ENCODE measurements around the gene MEI1.

- TF ChIP-seq, protein P1, sequence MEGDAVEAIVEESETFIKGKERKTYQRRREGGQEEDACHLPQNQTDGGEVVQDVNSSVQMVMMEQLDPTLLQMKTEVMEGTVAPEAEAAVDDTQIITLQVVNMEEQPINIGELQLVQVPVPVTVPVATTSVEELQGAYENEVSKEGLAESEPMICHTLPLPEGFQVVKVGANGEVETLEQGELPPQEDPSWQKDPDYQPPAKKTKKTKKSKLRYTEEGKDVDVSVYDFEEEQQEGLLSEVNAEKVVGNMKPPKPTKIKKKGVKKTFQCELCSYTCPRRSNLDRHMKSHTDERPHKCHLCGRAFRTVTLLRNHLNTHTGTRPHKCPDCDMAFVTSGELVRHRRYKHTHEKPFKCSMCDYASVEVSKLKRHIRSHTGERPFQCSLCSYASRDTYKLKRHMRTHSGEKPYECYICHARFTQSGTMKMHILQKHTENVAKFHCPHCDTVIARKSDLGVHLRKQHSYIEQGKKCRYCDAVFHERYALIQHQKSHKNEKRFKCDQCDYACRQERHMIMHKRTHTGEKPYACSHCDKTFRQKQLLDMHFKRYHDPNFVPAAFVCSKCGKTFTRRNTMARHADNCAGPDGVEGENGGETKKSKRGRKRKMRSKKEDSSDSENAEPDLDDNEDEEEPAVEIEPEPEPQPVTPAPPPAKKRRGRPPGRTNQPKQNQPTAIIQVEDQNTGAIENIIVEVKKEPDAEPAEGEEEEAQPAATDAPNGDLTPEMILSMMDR (IDR thresholded peaks at IDR 0.05; ENCODE audit: insufficient read depth, low read depth, low read length) = no peak
- TF ChIP-seq EZH2 (IDR thresholded peaks at IDR 0.05; ENCODE audit: insufficient read depth, low read length) = no peak
Measured at GRCh38 chr22:41833369-41834004, 134.2 kb downstream of the MEI1 start.
